ENCODE data around the gene ING2. TPM values are rescaled to one million over a fixed set of nuclear protein-coding genes. Genes with fewer than 3 reads are reported as not detected.
"Not testable (repeated sequence)": the region's sequence is repeated elsewhere in the genome, so short reads cannot be mapped to it uniquely, and the experiment has no call there.

ING2 gene
- total RNA-seq, 1 experiment from 2014 or later, result 4.2 TPM

DNA sequence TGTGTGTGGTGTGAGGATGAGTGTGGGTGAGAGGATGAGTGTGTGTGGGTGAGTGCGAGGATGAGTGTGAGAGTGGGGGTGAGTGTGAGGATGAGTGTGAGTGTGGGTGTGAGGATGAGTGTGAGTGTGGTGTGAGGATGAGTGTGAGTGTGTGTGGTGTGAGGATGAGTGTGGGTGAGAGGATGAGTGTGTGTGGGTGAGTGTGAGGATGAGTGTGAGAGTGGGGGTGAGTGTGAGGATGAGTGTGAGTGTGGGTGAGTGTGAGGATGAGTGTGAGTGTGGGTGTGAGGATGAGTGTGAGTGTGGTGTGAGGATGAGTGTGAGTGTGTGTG lies 48.3 kb downstream of the ING2 start:
- H3K36me3 ChIP-seq (ENCODE audit: control insufficient read depth in 1 of 2, insufficient read depth in 2 of 2, low read length in 2 of 2); H4K20me1 ChIP-seq (ENCODE audit: insufficient read depth); H3K9ac ChIP-seq (ENCODE audit: low read length); H3K4me1 ChIP-seq (ENCODE audit: control insufficient read depth in 1 of 2, insufficient read depth in 2 of 2, low read length in 2 of 2); DNase-seq (ENCODE audit: low read depth, low spot score); H3K4me2 ChIP-seq (ENCODE audit: low read length); H3K9me3 ChIP-seq (ENCODE audit: control insufficient read depth in 1 of 2, insufficient read depth in 1 of 2, low read depth in 1 of 2, low read length in 2 of 2); H3K79me2 ChIP-seq (ENCODE audit: insufficient read depth, low read length); H3K9me2 ChIP-seq (ENCODE audit: insufficient read depth); H3K4me3 ChIP-seq (replicated peaks in 1 of 2; ENCODE audit: low read depth in 1 of 2, low read length in 2 of 2); H2AFZ ChIP-seq (ENCODE audit: low read depth, low read length, poor library complexity, severe bottlenecking); H3K27me3 ChIP-seq (ENCODE audit: insufficient read depth, low read length); RAD21 ChIA-PET (ENCODE audit: low non-redundant PET in 1 of 2, low total read pairs in 2 of 2, uncharacterized antibody in 2 of 2, unreplicated experiment in 2 of 2); ATAC-seq; CTCF ChIA-PET; POLR2A ChIA-PET; H3K27ac ChIP-seq (ENCODE audit: low read depth, low read length); intact Hi-C loops (cut with micrococcal nuclease); BruUV-seq (replicated peaks): not testable (repeated sequence)

DNA sequence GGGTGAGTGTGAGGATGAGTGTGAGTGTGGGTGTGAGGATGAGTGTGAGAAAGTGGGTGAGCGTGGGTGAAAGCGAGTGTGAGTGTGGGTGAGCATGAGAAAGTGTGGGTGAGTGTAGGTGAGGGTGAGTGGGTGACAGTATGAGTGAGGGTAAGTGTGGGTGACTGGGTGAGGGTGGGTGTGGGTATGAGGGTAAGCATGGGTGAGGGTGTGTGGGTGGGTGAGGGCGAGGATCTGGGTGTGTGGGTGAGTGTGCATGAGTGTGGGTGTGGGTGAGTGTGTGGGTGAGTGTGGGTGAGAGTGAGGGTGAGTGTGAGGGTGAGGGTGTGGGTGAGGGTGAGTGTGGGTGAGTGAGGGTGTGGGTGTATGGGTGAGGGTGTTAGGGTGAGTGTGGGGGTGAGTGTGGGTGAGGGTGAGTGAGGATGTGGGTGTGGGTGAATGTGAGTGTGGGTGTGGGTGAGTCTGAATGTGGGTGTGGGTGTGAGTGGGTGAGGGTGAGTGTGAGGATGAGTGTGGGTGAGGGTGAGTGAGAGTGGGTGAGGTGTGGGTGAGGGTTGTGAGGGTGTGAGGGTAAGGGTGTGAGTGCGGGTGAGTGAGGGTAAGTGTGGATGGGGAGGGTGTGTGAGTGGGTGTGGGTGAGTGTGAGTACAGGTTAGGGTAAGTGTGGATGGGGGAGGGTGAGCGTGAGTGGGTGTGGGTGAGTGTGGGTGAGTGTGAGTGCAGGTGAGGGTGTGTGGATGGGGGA lies 48.9 kb downstream of the ING2 start:
- TF ChIP-seq, protein P1, sequence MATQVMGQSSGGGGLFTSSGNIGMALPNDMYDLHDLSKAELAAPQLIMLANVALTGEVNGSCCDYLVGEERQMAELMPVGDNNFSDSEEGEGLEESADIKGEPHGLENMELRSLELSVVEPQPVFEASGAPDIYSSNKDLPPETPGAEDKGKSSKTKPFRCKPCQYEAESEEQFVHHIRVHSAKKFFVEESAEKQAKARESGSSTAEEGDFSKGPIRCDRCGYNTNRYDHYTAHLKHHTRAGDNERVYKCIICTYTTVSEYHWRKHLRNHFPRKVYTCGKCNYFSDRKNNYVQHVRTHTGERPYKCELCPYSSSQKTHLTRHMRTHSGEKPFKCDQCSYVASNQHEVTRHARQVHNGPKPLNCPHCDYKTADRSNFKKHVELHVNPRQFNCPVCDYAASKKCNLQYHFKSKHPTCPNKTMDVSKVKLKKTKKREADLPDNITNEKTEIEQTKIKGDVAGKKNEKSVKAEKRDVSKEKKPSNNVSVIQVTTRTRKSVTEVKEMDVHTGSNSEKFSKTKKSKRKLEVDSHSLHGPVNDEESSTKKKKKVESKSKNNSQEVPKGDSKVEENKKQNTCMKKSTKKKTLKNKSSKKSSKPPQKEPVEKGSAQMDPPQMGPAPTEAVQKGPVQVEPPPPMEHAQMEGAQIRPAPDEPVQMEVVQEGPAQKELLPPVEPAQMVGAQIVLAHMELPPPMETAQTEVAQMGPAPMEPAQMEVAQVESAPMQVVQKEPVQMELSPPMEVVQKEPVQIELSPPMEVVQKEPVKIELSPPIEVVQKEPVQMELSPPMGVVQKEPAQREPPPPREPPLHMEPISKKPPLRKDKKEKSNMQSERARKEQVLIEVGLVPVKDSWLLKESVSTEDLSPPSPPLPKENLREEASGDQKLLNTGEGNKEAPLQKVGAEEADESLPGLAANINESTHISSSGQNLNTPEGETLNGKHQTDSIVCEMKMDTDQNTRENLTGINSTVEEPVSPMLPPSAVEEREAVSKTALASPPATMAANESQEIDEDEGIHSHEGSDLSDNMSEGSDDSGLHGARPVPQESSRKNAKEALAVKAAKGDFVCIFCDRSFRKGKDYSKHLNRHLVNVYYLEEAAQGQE (IDR thresholded peaks at IDR 0.05; ENCODE audit: low read depth), result no peak
- TF ChIP-seq SIN3A (IDR thresholded peaks at IDR 0.05; ENCODE audit: low read depth) (no peak), SRF (IDR thresholded peaks at IDR 0.05; ENCODE audit: low read depth) (no peak), EGR1 (IDR thresholded peaks at IDR 0.05; ENCODE audit: low read depth) (no peak), ZNF274 (IDR thresholded peaks at IDR 0.05; ENCODE audit: low read depth, low read length) (no peak), SP1 (IDR thresholded peaks at IDR 0.05; ENCODE audit: low read depth) (no peak), TCF7L2 (IDR thresholded peaks at IDR 0.05; ENCODE audit: borderline replicate concordance, extremely low read depth, insufficient read depth, insufficient read length) (no peak), CEBPB (IDR thresholded peaks at IDR 0.05; ENCODE audit: low read depth) (no peak), EZH2phosphoT487 (IDR thresholded peaks at IDR 0.05; ENCODE audit: borderline replicate concordance) (no peak), POLR2A (IDR thresholded peaks at IDR 0.05; ENCODE audit: borderline replicate concordance, extremely low read depth, insufficient read depth, insufficient read length) (no peak), JUND (IDR thresholded peaks at IDR 0.05) (no peak), ZFX (IDR thresholded peaks at IDR 0.05) (no peak), ELF1 (IDR thresholded peaks at IDR 0.05; ENCODE audit: borderline replicate concordance, low read depth) (no peak)
- TF ChIP-seq, protein P2, sequence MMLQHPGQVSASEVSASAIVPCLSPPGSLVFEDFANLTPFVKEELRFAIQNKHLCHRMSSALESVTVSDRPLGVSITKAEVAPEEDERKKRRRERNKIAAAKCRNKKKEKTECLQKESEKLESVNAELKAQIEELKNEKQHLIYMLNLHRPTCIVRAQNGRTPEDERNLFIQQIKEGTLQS (IDR thresholded peaks at IDR 0.05), result no peak
- H3K9me2 ChIP-seq (ENCODE audit: insufficient read depth), result no peaks in the 10 kb centered on the region
- no peaks in the 10 kb centered on the region for H3K36me3 ChIP-seq (ENCODE audit: control insufficient read depth in 1 of 2, insufficient read depth in 2 of 2, low read length in 2 of 2)
- CTCF ChIA-PET, result no interaction called here
- POLR2A ChIA-PET, result no interaction called here
- no peak overlapping the region for H3K4me3 ChIP-seq (replicated peaks in 1 of 2; ENCODE audit: low read depth in 1 of 2, low read length in 2 of 2)
- no peaks in the 10 kb centered on the region for H3K79me2 ChIP-seq (ENCODE audit: insufficient read depth, low read length)
- H3K27ac ChIP-seq (ENCODE audit: low read depth, low read length), result no peak overlapping the region; the same call in 1 of the 2 replicates
- DNase-seq (ENCODE audit: low read depth, low spot score) (no peak), ATAC-seq (no peak)
- H3K27me3 ChIP-seq (ENCODE audit: insufficient read depth, low read length), result no peaks in the 10 kb centered on the region
- no peaks in the 10 kb centered on the region for H4K20me1 ChIP-seq (ENCODE audit: insufficient read depth)
- BruUV-seq (replicated peaks), result no TSS peak
- RAD21 ChIA-PET (ENCODE audit: low non-redundant PET in 1 of 2, low total read pairs in 2 of 2, uncharacterized antibody in 2 of 2, unreplicated experiment in 2 of 2), result no interaction called here
- H2AFZ ChIP-seq (ENCODE audit: low read depth, low read length, poor library complexity, severe bottlenecking), result no peak overlapping the region
- H3K9ac ChIP-seq (ENCODE audit: low read length), result no peak overlapping the region
- no peak overlapping the region for H3K4me2 ChIP-seq (ENCODE audit: low read length)
- intact Hi-C loops (cut with micrococcal nuclease), result no loop called here
- no peaks in the 10 kb centered on the region for H3K9me3 ChIP-seq (ENCODE audit: control insufficient read depth in 1 of 2, insufficient read depth in 1 of 2, low read depth in 1 of 2, low read length in 2 of 2)
- H3K4me1 ChIP-seq (ENCODE audit: control insufficient read depth in 1 of 2, insufficient read depth in 2 of 2, low read length in 2 of 2), result no peaks in the 10 kb centered on the region

Measured in HCT116 (cell line).